Measurements from ENCODE around the gene JAM3.

JAM3 gene

DNA sequence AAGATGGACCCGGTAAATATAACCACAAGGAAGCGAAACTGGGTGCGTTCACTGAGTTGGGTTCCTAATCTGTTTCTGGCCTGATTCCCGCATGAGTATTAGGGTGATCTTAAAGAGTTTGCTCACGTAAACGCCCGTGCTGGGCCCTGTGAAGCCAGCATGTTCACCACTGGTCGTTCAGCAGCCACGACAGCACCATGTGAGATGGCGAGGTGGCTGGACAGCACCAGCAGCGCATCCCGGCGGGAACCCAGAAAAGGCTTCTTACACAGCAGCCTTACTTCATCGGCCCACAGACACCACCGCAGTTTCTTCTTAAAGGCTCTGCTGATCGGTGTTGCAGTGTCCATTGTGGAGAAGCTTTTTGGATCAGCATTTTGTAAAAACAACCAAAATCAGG lies 80.5 kb downstream of the JAM3 start:
- TF ChIP-seq RAD21 (IDR thresholded peaks at IDR 0.05; ENCODE audit: low read depth): no peak
- no peak for TF ChIP-seq MAX (IDR thresholded peaks at IDR 0.05)
- no peak for TF ChIP-seq FOXM1 (IDR thresholded peaks at IDR 0.05; ENCODE audit: borderline replicate concordance, low read depth)
- no peak for TF ChIP-seq TEAD4 (IDR thresholded peaks at IDR 0.05)
- no peak for TF ChIP-seq ZBTB7A (IDR thresholded peaks at IDR 0.05; ENCODE audit: low read depth)
- TF ChIP-seq EP300 (IDR thresholded peaks at IDR 0.05; ENCODE audit: borderline replicate concordance): no peak
- no peak for TF ChIP-seq YY1 (IDR thresholded peaks at IDR 0.05; ENCODE audit: low read depth)
- TF ChIP-seq REST (IDR thresholded peaks at IDR 0.05; ENCODE audit: low read depth): no peak
- TF ChIP-seq, protein P1, sequence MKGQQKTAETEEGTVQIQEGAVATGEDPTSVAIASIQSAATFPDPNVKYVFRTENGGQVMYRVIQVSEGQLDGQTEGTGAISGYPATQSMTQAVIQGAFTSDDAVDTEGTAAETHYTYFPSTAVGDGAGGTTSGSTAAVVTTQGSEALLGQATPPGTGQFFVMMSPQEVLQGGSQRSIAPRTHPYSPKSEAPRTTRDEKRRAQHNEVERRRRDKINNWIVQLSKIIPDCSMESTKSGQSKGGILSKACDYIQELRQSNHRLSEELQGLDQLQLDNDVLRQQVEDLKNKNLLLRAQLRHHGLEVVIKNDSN (IDR thresholded peaks at IDR 0.05): no peak
- TF ChIP-seq NFIC (IDR thresholded peaks at IDR 0.05): no peak
- no peak for TF ChIP-seq TCF12 (IDR thresholded peaks at IDR 0.05; ENCODE audit: low read depth)
- no peak for TF ChIP-seq CREB1 (IDR thresholded peaks at IDR 0.05; ENCODE audit: low read depth)
- TF ChIP-seq EGR1 (IDR thresholded peaks at IDR 0.05): no peak
- TF ChIP-seq CEBPB (IDR thresholded peaks at IDR 0.05): no peak
- no peak for TF ChIP-seq TAF1 (IDR thresholded peaks at IDR 0.05; ENCODE audit: low read depth)

- TF ChIP-seq EP300 (IDR thresholded peaks at IDR 0.05; ENCODE audit: borderline replicate concordance): no peak
- TF ChIP-seq CREB1 (IDR thresholded peaks at IDR 0.05; ENCODE audit: low read depth): no peak
- no peak for TF ChIP-seq RAD21 (IDR thresholded peaks at IDR 0.05; ENCODE audit: low read depth)
- TF ChIP-seq, protein P1 (IDR thresholded peaks at IDR 0.05): no peak
- TF ChIP-seq TEAD4 (IDR thresholded peaks at IDR 0.05): no peak
- no peak for TF ChIP-seq EGR1 (IDR thresholded peaks at IDR 0.05)
These were observed 81.5 kb downstream of the JAM3 start for GRCh38 chr11:134150195-134150903.

- TF ChIP-seq REST (IDR thresholded peaks at IDR 0.05; ENCODE audit: low read depth) (no peak), MAX (IDR thresholded peaks at IDR 0.05) (no peak), CEBPB (IDR thresholded peaks at IDR 0.05) (no peak), EGR1 (IDR thresholded peaks at IDR 0.05) (no peak)
These were observed 82.3 kb downstream of the JAM3 start for GRCh38 chr11:134151083-134151747.

GRCh38 chr11:134152696-134153095 lies 83.8 kb downstream of the JAM3 start:
- TF ChIP-seq TCF12 (IDR thresholded peaks at IDR 0.05; ENCODE audit: low read depth) (no peak), TEAD4 (IDR thresholded peaks at IDR 0.05) (no peak), YY1 (IDR thresholded peaks at IDR 0.05; ENCODE audit: low read depth) (no peak), EP300 (IDR thresholded peaks at IDR 0.05; ENCODE audit: borderline replicate concordance) (no peak), EGR1 (IDR thresholded peaks at IDR 0.05) (no peak), RAD21 (IDR thresholded peaks at IDR 0.05; ENCODE audit: low read depth) (no peak), ZBTB7A (IDR thresholded peaks at IDR 0.05; ENCODE audit: low read depth) (no peak), NFIC (IDR thresholded peaks at IDR 0.05) (no peak), FOXM1 (IDR thresholded peaks at IDR 0.05; ENCODE audit: borderline replicate concordance, low read depth) (no peak), REST (IDR thresholded peaks at IDR 0.05; ENCODE audit: low read depth) (no peak)
- TF ChIP-seq, protein P1 (IDR thresholded peaks at IDR 0.05): no peak
